Activated CD8-positive, alpha-beta memory T cell treated with anti-CD3 and anti-CD28 coated beads for 24 hours (primary cell): Measurements from ENCODE around the gene IFNLR1.

Experiments used
- DNase-seq: peaks from one replicate; pipeline ENCODE4 v3.0.0-alpha.2; 2020

Gene IFNLR1

GRCh38 chr1:24119859-24120756 lies 67.0 kb downstream of the IFNLR1 start:
- no peak for DNase-seq

- no peak for DNase-seq
These were observed 67.6 kb downstream of the IFNLR1 start for GRCh38 chr1:24119489-24119858.

GRCh38 chr1:24118410-24119242 lies 68.5 kb downstream of the IFNLR1 start:
- DNase-seq, result no peak

- DNase-seq, result no peak
These were observed 69.2 kb downstream of the IFNLR1 start for GRCh38 chr1:24117722-24118409.

GRCh38 chr1:24117132-24117531 lies 70.0 kb downstream of the IFNLR1 start:
- no peak for DNase-seq

- DNase-seq, result no peak
These were observed 72.3 kb downstream of the IFNLR1 start for GRCh38 chr1:24114753-24115152.

- no peak for DNase-seq
These were observed 73.5 kb downstream of the IFNLR1 start for GRCh38 chr1:24113641-24114033.

- DNase-seq, result peak; percentile 73
These were observed 74.9 kb downstream of the IFNLR1 start, which contains the start of gene MYOM3 for GRCh38 chr1:24111996-24112779. Gene MYOM3 (minus strand): TSS chr1:24112135. CDS start chr1:24108636, 3,499 bp downstream.

GRCh38 chr1:24111262-24111995 lies 75.7 kb downstream of the IFNLR1 start:
- no peak for DNase-seq

- no peak for DNase-seq
These were observed 76.3 kb downstream of the IFNLR1 start for GRCh38 chr1:24110642-24111261.

- DNase-seq, result no peak
These were observed 77.2 kb downstream of the IFNLR1 start for GRCh38 chr1:24109686-24110475.

- no peak for DNase-seq
These were observed 78.0 kb downstream of the IFNLR1 start for GRCh38 chr1:24109166-24109483.

- no peak for DNase-seq
These were observed 78.5 kb downstream of the IFNLR1 start for GRCh38 chr1:24108334-24109165.

GRCh38 chr1:24107462-24108138 lies 79.5 kb downstream of the IFNLR1 start:
- no peak for DNase-seq

GRCh38 chr1:24105368-24106160 lies 81.5 kb downstream of the IFNLR1 start:
- DNase-seq, result no peak

GRCh38 chr1:24104854-24105253 lies 82.2 kb downstream of the IFNLR1 start:
- DNase-seq, result no peak
